ENCODE measurements around the gene CROCC2. TPM values are rescaled to one million over a fixed set of nuclear protein-coding genes. Genes with fewer than 3 reads are reported as not detected.

CROCC2 gene
- total RNA-seq, 1 experiment from 2014 or later: not detected

GRCh38 chr2:240912878-240913809 is 7.0 kb downstream of the CROCC2 start:
- Histone ChIP-seq H3K9ac (ENCODE audit: low read length) (no peak overlapping the region), H3K4me2 (ENCODE audit: low read length) (0 out of 2 replicates have a peak overlapping the region, but pooled peaks have one; percentile 3), H3K27me3 (ENCODE audit: insufficient read depth, low read length) (peaks cover 4% of the 10 kb centered on the region; the same call in 1 of the 2 replicates), H3K27ac (ENCODE audit: low read depth, low read length) (no peak overlapping the region), H3K36me3 (ENCODE audit: control insufficient read depth in 1 of 2, insufficient read depth in 2 of 2, low read length in 2 of 2) (no peaks in the 10 kb centered on the region), H3K9me3 (ENCODE audit: control insufficient read depth in 1 of 2, insufficient read depth in 1 of 2, low read depth in 1 of 2, low read length in 2 of 2) (no peaks in the 10 kb centered on the region), H3K9me2 (ENCODE audit: insufficient read depth) (no peaks in the 10 kb centered on the region), H3K4me3 (replicated peaks in 1 of 2; ENCODE audit: low read depth in 1 of 2, low read length in 2 of 2) (no peak overlapping the region), H3K79me2 (ENCODE audit: insufficient read depth, low read length) (no peaks in the 10 kb centered on the region), H3K4me1 (ENCODE audit: control insufficient read depth in 1 of 2, insufficient read depth in 2 of 2, low read length in 2 of 2) (peaks cover 0 to 12% of the 10 kb centered on the region in 2 experiments; a peak in 1 of 4 replicates), H2AFZ (ENCODE audit: low read depth, low read length, poor library complexity, severe bottlenecking) (no peak overlapping the region), H4K20me1 (ENCODE audit: insufficient read depth) (no peaks in the 10 kb centered on the region)
- POLR2A ChIA-PET: no interaction called here
- intact Hi-C loops (cut with micrococcal nuclease): loop anchor here (5.0 kb wide), 1 partner anchor 74 kb away; no protein-coding TSS in a partner anchor
- CTCF ChIA-PET: interaction anchor here (1.0 to 1.5 kb wide), 4 partner anchors 8 to 306 kb away, joined by 3 to 7 read pairs (median 4); no protein-coding TSS in a partner anchor
- BruUV-seq (replicated peaks): no TSS peak
- no peak for TF ChIP-seq FOSL1 (IDR thresholded peaks at IDR 0.05; ENCODE audit: low read depth)
- RAD21 ChIA-PET (ENCODE audit: low non-redundant PET in 1 of 2, low total read pairs in 2 of 2, uncharacterized antibody in 2 of 2, unreplicated experiment in 2 of 2): no interaction called here
- ATAC-seq: no peak
- DNase-seq (ENCODE audit: low read depth, low spot score): no peak

GRCh38 chr2:240913810-240914644 is 7.9 kb downstream of the CROCC2 start:
- DNase-seq (ENCODE audit: low read depth, low spot score): no peak
- Histone ChIP-seq H3K27ac (ENCODE audit: low read depth, low read length) (no peak overlapping the region), H3K9me2 (ENCODE audit: insufficient read depth) (no peaks in the 10 kb centered on the region), H3K79me2 (ENCODE audit: insufficient read depth, low read length) (no peaks in the 10 kb centered on the region), H3K4me2 (ENCODE audit: low read length) (no peak overlapping the region), H3K4me1 (ENCODE audit: control insufficient read depth in 1 of 2, insufficient read depth in 2 of 2, low read length in 2 of 2) (peaks cover 0 to 12% of the 10 kb centered on the region in 2 experiments; a peak in 1 of 4 replicates), H2AFZ (ENCODE audit: low read depth, low read length, poor library complexity, severe bottlenecking) (no peak overlapping the region), H3K9ac (ENCODE audit: low read length) (no peak overlapping the region), H3K36me3 (ENCODE audit: control insufficient read depth in 1 of 2, insufficient read depth in 2 of 2, low read length in 2 of 2) (no peaks in the 10 kb centered on the region), H3K9me3 (ENCODE audit: control insufficient read depth in 1 of 2, insufficient read depth in 1 of 2, low read depth in 1 of 2, low read length in 2 of 2) (no peaks in the 10 kb centered on the region), H4K20me1 (ENCODE audit: insufficient read depth) (no peaks in the 10 kb centered on the region), H3K4me3 (replicated peaks in 1 of 2; ENCODE audit: low read depth in 1 of 2, low read length in 2 of 2) (no peak overlapping the region), H3K27me3 (ENCODE audit: insufficient read depth, low read length) (peaks cover 4% of the 10 kb centered on the region; the same call in 1 of the 2 replicates)
- RAD21 ChIA-PET (ENCODE audit: low non-redundant PET in 1 of 2, low total read pairs in 2 of 2, uncharacterized antibody in 2 of 2, unreplicated experiment in 2 of 2): interaction anchor here (1.0 to 1.1 kb wide), 2 partner anchors 69 to 188 kb away, joined by 3 read pairs; partner anchors contain the start of gene MTERF4 (in 1 of the 2)
- intact Hi-C loops (cut with micrococcal nuclease): loop anchor here (5.0 kb wide), 1 partner anchor 73 kb away; no protein-coding TSS in a partner anchor
- TF ChIP-seq RAD21 (IDR thresholded peaks at IDR 0.05; ENCODE audit: low read depth) (peak; percentile 79), EZH2 (IDR thresholded peaks at IDR 0.05) (no peak)
- TF ChIP-seq, protein P1, sequence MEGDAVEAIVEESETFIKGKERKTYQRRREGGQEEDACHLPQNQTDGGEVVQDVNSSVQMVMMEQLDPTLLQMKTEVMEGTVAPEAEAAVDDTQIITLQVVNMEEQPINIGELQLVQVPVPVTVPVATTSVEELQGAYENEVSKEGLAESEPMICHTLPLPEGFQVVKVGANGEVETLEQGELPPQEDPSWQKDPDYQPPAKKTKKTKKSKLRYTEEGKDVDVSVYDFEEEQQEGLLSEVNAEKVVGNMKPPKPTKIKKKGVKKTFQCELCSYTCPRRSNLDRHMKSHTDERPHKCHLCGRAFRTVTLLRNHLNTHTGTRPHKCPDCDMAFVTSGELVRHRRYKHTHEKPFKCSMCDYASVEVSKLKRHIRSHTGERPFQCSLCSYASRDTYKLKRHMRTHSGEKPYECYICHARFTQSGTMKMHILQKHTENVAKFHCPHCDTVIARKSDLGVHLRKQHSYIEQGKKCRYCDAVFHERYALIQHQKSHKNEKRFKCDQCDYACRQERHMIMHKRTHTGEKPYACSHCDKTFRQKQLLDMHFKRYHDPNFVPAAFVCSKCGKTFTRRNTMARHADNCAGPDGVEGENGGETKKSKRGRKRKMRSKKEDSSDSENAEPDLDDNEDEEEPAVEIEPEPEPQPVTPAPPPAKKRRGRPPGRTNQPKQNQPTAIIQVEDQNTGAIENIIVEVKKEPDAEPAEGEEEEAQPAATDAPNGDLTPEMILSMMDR (IDR thresholded peaks at IDR 0.05 in 2 of 3, conservative IDR thresholded peaks at IDR 0.05 in 1 of 3; ENCODE audit: borderline replicate concordance in 1 of 3, insufficient read depth in 1 of 3, low read depth in 2 of 3, low read length in 2 of 3): peak; percentile 60 to 96 (median 95)
- peak; percentile 78 for ATAC-seq
- CTCF ChIA-PET: interaction anchor here (0.5 to 1.5 kb wide), 15 partner anchors 8 to 478 kb away, joined by 3 to 8 read pairs (median 3); partner anchors contain the start of genes CROCC2, MAB21L4 and PASK
- BruUV-seq (replicated peaks): no TSS peak
- POLR2A ChIA-PET: no interaction called here
